Globus pallidus (tissue), 1 donor: ENCODE data around the gene RPS2.
"Not testable (repeated sequence)": the region's sequence is repeated elsewhere in the genome, so short reads cannot be mapped to it uniquely, and the experiment has no call there.

ENCODE experiments used
- DNase-seq: peaks from one replicate; pipeline ENCODE4 v3.0.0-alpha.2; 2015; ENCODE audit warnings: low spot score

Gene RPS2

GRCh38 chr16:1962161-1963153 lies 2.2 kb downstream of the RPS2 start:
- DNase-seq: not testable (repeated sequence)

GRCh38 chr16:1961651-1962067 lies 3.0 kb downstream of the RPS2 start:
- DNase-seq: no peak

GRCh38 chr16:1960665-1961630 lies 3.7 kb downstream of the RPS2 start:
- DNase-seq: no peak

- peak; percentile 83 for DNase-seq
Measured at GRCh38 chr16:1959269-1960039, 5.2 kb downstream of the RPS2 start, which contains the start of gene NDUFB10. Gene NDUFB10, plus strand, starts transcription at chr16:1959538. Its CDS starts 87 bp downstream, at chr16:1959625.

- DNase-seq: no peak
Measured at GRCh38 chr16:1958715-1959268, 5.8 kb downstream of the RPS2 start.

GRCh38 chr16:1958143-1958491 lies 6.5 kb downstream of the RPS2 start:
- not testable (repeated sequence) for DNase-seq

GRCh38 chr16:1957434-1958142 lies 7.0 kb downstream of the RPS2 start:
- DNase-seq: not testable (repeated sequence)

- no peak for DNase-seq
Measured at GRCh38 chr16:1953734-1954133, 10.9 kb downstream of the RPS2 start.

- no peak for DNase-seq
Measured at GRCh38 chr16:1950559-1950958, 14.1 kb downstream of the RPS2 start.

- no peak for DNase-seq
Measured at GRCh38 chr16:1950047-1950446, 14.6 kb downstream of the RPS2 start.

GRCh38 chr16:1949507-1949906 lies 15.1 kb downstream of the RPS2 start:
- no peak for DNase-seq

GRCh38 chr16:1947369-1947670 lies 17.3 kb downstream of the RPS2 start:
- no peak for DNase-seq

GRCh38 chr16:1946495-1947368 lies 17.9 kb downstream of the RPS2 start:
- no peak for DNase-seq

GRCh38 chr16:1945559-1946391 lies 18.9 kb downstream of the RPS2 start:
- no peak for DNase-seq

- DNase-seq: no peak
Measured at GRCh38 chr16:1944612-1945199, 19.9 kb downstream of the RPS2 start.

- peak; percentile 99 for DNase-seq
Measured at GRCh38 chr16:1942810-1943726, 21.6 kb downstream of the RPS2 start, which contains the start of gene MSRB1. Gene MSRB1, minus strand, starts transcription at chr16:1943199. Its CDS starts 43 bp downstream, at chr16:1943156.
